ENCODE data around the gene CFAP73. TPM values are rescaled to one million over a fixed set of nuclear protein-coding genes. Genes with fewer than 3 reads are reported as not detected.

Gene CFAP73
- total RNA-seq, 1 experiment from 2014 or later: not detected

Other genes with a start within 250 kb of the CFAP73 start
- gene OAS1, start 242.8 kb upstream of the CFAP73 start, total RNA-seq (2014; rRNA removed; shearing (Covaris generic)): 12.4 and 13.1 TPM in 2 replicates
- gene OAS3, start 211.2 kb upstream of the CFAP73 start, total RNA-seq (2014; rRNA removed; shearing (Covaris generic)): 23.9 and 24.8 TPM in 2 replicates
- 19.4 and 27.5 TPM in 2 replicates for gene OAS2, start 171.2 kb upstream of the CFAP73 start, total RNA-seq (2014; rRNA removed; shearing (Covaris generic))
- gene DTX1, start 93.0 kb upstream of the CFAP73 start, total RNA-seq (2014; rRNA removed; shearing (Covaris generic)): not detected in 2 replicates
- gene RASAL1, start 14.0 kb upstream of the CFAP73 start, total RNA-seq (2014; rRNA removed; shearing (Covaris generic)): not detected in 2 replicates
- 17.2 and 20.7 TPM in 2 replicates for gene DDX54, start 35.8 kb downstream of the CFAP73 start, total RNA-seq (2014; rRNA removed; shearing (Covaris generic))
- 39.5 and 43.0 TPM in 2 replicates for gene RITA1, start 36.0 kb downstream of the CFAP73 start, total RNA-seq (2014; rRNA removed; shearing (Covaris generic))
- gene TPCN1, start 71.7 kb downstream of the CFAP73 start, total RNA-seq (2014; rRNA removed; shearing (Covaris generic)): 30.4 and 38.6 TPM in 2 replicates
- gene SLC8B1, start 185.4 kb downstream of the CFAP73 start, total RNA-seq (2014; rRNA removed; shearing (Covaris generic)): 5.2 and 11.9 TPM in 2 replicates
- 14.6 and 17.1 TPM in 2 replicates for gene PLBD2, start 208.9 kb downstream of the CFAP73 start, total RNA-seq (2014; rRNA removed; shearing (Covaris generic))

Data from RPMI7951 (cell line).